GM23338 (cell line): ENCODE measurements around the gene SSMEM1. TPM values are rescaled to one million over a fixed set of nuclear protein-coding genes. Genes with fewer than 3 reads are reported as not detected.

Experiments
- ATAC-seq: fragments of 200-7000 bp; cut with Tn5 transposase; 3 replicates; pipeline ENCODE4 v1.9.1; 2020
- DNase-seq: peaks from one replicate; pipeline ENCODE4 v3.0.0-alpha.2; 2015; ENCODE audit warnings: low spot score
- H2AFZ ChIP-seq: fragments of 200-600 bp; sonication (generic); 2 replicates; pipeline ENCODE4 v1.8.0; 2016; ENCODE audit warnings: antibody characterized with exemption, mild to moderate bottlenecking, moderate library complexity
- H3F3A ChIP-seq: fragments of 200-600 bp; sonication (generic); replicated peaks from 2 replicates; pipeline ENCODE4 v1.8.0; 2017; ENCODE audit warnings: antibody characterized with exemption, mixed run types, low read depth
- H3K27ac ChIP-seq: fragments of 200-600 bp; sonication (generic); 2 replicates; pipeline ENCODE4 v1.6.1; 2016; ENCODE audit warnings: low read depth
- H3K27me3 ChIP-seq: fragments of 200-600 bp; sonication (generic); 2 replicates; pipeline ENCODE4 v1.8.0; 2016; ENCODE audit warnings: mild to moderate bottlenecking, mixed run types, moderate library complexity; ENCODE audit not compliant: insufficient read depth
- H3K36me3 ChIP-seq: fragments of 200-600 bp; sonication (generic); 2 replicates; pipeline ENCODE4 v1.8.0; 2016; ENCODE audit warnings: mild to moderate bottlenecking; ENCODE audit not compliant: insufficient read depth
- H3K4me1 ChIP-seq: fragments of 200-600 bp; sonication (generic); 2 replicates; pipeline ENCODE4 v1.8.0; 2016; ENCODE audit warnings: mild to moderate bottlenecking, moderate library complexity; ENCODE audit not compliant: insufficient read depth
- H3K4me2 ChIP-seq: fragments of 200-600 bp; sonication (generic); 2 replicates; pipeline ENCODE4 v1.7.1; 2017; ENCODE audit warnings: mixed run types
- H3K4me3 ChIP-seq: fragments of 200-600 bp; sonication (generic); 2 replicates; pipeline ENCODE4 v1.6.1; 2016; ENCODE audit warnings: mixed run types
- H3K79me2 ChIP-seq: fragments of 200-600 bp; sonication (generic); replicated peaks from 2 replicates; pipeline ENCODE4 v1.8.0; 2017; ENCODE audit warnings: mild to moderate bottlenecking; ENCODE audit not compliant: insufficient read depth
- H3K9me2 ChIP-seq: fragments of 200-600 bp; sonication (generic); 2 replicates; pipeline ENCODE4 v1.8.0; 2017; ENCODE audit not compliant: insufficient read depth
- H4K20me1 ChIP-seq: fragments of 200-600 bp; sonication (generic); replicated peaks from 2 replicates; pipeline ENCODE4 v1.8.0; 2017; ENCODE audit warnings: mild to moderate bottlenecking; ENCODE audit not compliant: insufficient read depth
- H3K27ac Mint-ChIP-seq: 2 replicates; pipeline ENCODE4 v1.8.0; 2020; ENCODE audit warnings: inconsistent platforms, mild to moderate bottlenecking, moderate library complexity, mixed read lengths
- H3K27me3 Mint-ChIP-seq: 3 replicates; pipeline ENCODE4 v1.8.0; 2022; ENCODE audit warnings: low read depth, mild to moderate bottlenecking, moderate library complexity, mixed read lengths, inconsistent platforms; ENCODE audit not compliant: insufficient read depth, poor library complexity
- H3K36me3 Mint-ChIP-seq: 3 replicates; pipeline ENCODE4 v1.8.0; 2021; ENCODE audit warnings: low read depth, mild to moderate bottlenecking, inconsistent platforms, moderate library complexity, mixed read lengths
- H3K4me1 Mint-ChIP-seq: 3 replicates; pipeline ENCODE4 v1.8.0; 2020; ENCODE audit warnings: mild to moderate bottlenecking, inconsistent platforms, mixed read lengths
- H3K4me3 Mint-ChIP-seq: 3 replicates; pipeline ENCODE4 v1.8.0; 2021; ENCODE audit warnings: moderate library complexity, mild to moderate bottlenecking, inconsistent platforms, mixed read lengths
- H3K9me3 Mint-ChIP-seq: 3 replicates; pipeline ENCODE4 v1.8.0; 2020; ENCODE audit warnings: moderate library complexity, mild to moderate bottlenecking, inconsistent platforms, mixed read lengths
- CREB1 ChIP-seq: fragments of 250-450 bp; sonication (Bioruptor Pico); IDR thresholded peaks from 2 replicates; pipeline ENCODE4 v1.5.0; 2020; ENCODE audit warnings: low read depth, mild to moderate bottlenecking, moderate library complexity
- EZH2 ChIP-seq: fragments of 200-600 bp; sonication (generic); IDR thresholded peaks from one replicate; pipeline ENCODE4 v1.8.0; 2017; ENCODE audit warnings: antibody characterized with exemption, mild to moderate bottlenecking, low read depth; ENCODE audit not compliant: unreplicated experiment
- EZH2phosphoT487 ChIP-seq: fragments of 200-600 bp; sonication (generic); IDR thresholded peaks from one replicate; pipeline ENCODE4 v1.8.1; 2018; ENCODE audit warnings: antibody characterized with exemption; ENCODE audit not compliant: unreplicated experiment
- JUNB ChIP-seq: IDR thresholded peaks from one replicate; pipeline ENCODE4 v1.6.1; 2016; ENCODE audit warnings: antibody characterized with exemption; ENCODE audit not compliant: unreplicated experiment
- NANOG ChIP-seq: IDR thresholded peaks from 2 replicates; pipeline ENCODE4 v1.6.1; 2016; ENCODE audit warnings: antibody characterized with exemption, borderline replicate concordance
- POLR2AphosphoS5 ChIP-seq: IDR thresholded peaks from 2 replicates; pipeline ENCODE4 v1.6.1; 2016; ENCODE audit warnings: antibody characterized with exemption, low read depth
- STAT1 ChIP-seq: IDR thresholded peaks from one replicate; pipeline ENCODE4 v1.6.1; 2016; ENCODE audit warnings: antibody characterized with exemption; ENCODE audit not compliant: unreplicated experiment
- ZNF114 ChIP-seq: fragments of 250-450 bp; sonication (Bioruptor Pico); IDR thresholded peaks from 2 replicates; pipeline ENCODE4 v1.5.0; 2020; ENCODE audit warnings: mild to moderate bottlenecking, moderate library complexity
- ZNF331 ChIP-seq: fragments of 250-450 bp; sonication (Bioruptor Pico); IDR thresholded peaks from 2 replicates; pipeline ENCODE4 v1.5.0; 2020; ENCODE audit warnings: low read depth, mild to moderate bottlenecking, moderate library complexity
- polyA plus RNA-seq: library from polyadenylated mRNA; unstranded; fragments of >200 nt; fragmentation: Nextera tagmentation; extraction: Ambion mirVana; gene quantifications from 2 replicates; pipeline ENCODE4 v1.2.1, GENCODE V29; 2016
- total RNA-seq: library from RNA; depleted of rRNA; stranded (reverse); fragments of >200 nt; shearing (Covaris generic); gene quantifications from 2 replicates; pipeline ENCODE4 v1.2.3, GENCODE V29; 2014
- TF ChIP-seq, protein P1 (sequence below), 2 experiments: fragments of 200-600 bp in 1 of 2; sonication (generic) in 1 of 2; conservative IDR thresholded peaks; 2 replicates each; pipeline versions ENCODE4 v1.5.1 to v1.6.1; 2016 to 2017; ENCODE audit warnings: antibody characterized with exemption in 2 of 2, low read depth in 2 of 2, mild to moderate bottlenecking in 2 of 2, moderate library complexity in 1 of 2
- TF ChIP-seq, protein P2 (sequence below): IDR thresholded peaks from one replicate; pipeline ENCODE4 v1.6.1; 2018; ENCODE audit warnings: antibody characterized with exemption; ENCODE audit not compliant: unreplicated experiment
- TF ChIP-seq, protein P3 (sequence below): fragments of 250-450 bp; sonication (Bioruptor Pico); IDR thresholded peaks from 2 replicates; pipeline ENCODE4 v1.5.0; 2020; ENCODE audit warnings: mild to moderate bottlenecking, moderate library complexity
- TF ChIP-seq, protein P4 (sequence below): IDR thresholded peaks from 2 replicates; pipeline ENCODE4 v1.6.1; 2016; ENCODE audit warnings: antibody characterized with exemption

Gene SSMEM1
- total and polyA plus RNA-seq, 2 experiments from 2014 or later: not detected

DNA sequence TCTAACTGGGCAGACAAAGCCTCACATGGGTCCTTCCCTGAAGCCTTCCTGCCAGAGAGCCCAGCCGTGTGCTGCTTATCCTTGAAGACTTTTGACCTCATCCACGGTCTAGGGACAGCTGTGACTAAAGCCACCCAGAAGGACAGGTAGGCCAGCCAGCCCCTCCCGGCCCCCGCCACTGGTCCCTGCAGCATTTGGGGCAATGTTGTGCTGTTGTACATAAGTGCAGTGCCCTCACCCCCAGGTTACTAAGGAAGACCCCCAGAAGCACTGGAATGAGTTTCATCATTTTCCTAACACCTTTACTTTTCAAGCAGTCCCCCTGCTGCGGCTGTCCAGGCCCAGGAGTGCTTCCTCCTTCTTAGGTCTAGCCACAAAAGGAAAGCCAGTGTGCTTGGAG lies 45.5 kb upstream of the SSMEM1 start:
- Mint-ChIP-seq H3K4me3 (no peak overlapping the region), H3K9me3 (peaks cover 5% of the 10 kb centered on the region; the same call in 1 of the 3 replicates), H3K27me3 (peaks cover 6% of the 10 kb centered on the region), H3K27ac (no peak overlapping the region), H3K36me3 (peaks cover 59% of the 10 kb centered on the region), H3K4me1 (no peaks in the 10 kb centered on the region)
- DNase-seq (no peak), ATAC-seq (no peak)
- no peak overlapping the region for H3K4me3 ChIP-seq
- H3K27me3 ChIP-seq: no peaks in the 10 kb centered on the region
- H3F3A ChIP-seq: 0 out of 2 replicates have a peak, but pooled peaks cover 2% of the 10 kb centered on the region
- no peaks in the 10 kb centered on the region for H3K79me2 ChIP-seq
- no peaks in the 10 kb centered on the region for H4K20me1 ChIP-seq
- no peaks in the 10 kb centered on the region for H3K4me1 ChIP-seq
- H3K9me2 ChIP-seq: no peaks in the 10 kb centered on the region
- H3K4me2 ChIP-seq: no peak overlapping the region
- H3K36me3 ChIP-seq: peaks cover 8% of the 10 kb centered on the region; the same call in 1 of the 2 replicates
- TF ChIP-seq STAT1 (no peak), ZNF331 (CRISPR knock-in tag) (no peak), CREB1 (CRISPR knock-in tag) (no peak), EZH2phosphoT487 (no peak), JUNB (no peak), POLR2AphosphoS5 (no peak), NANOG (no peak), EZH2 (no peak), ZNF114 (CRISPR knock-in tag) (no peak)
- TF ChIP-seq, protein P1, sequence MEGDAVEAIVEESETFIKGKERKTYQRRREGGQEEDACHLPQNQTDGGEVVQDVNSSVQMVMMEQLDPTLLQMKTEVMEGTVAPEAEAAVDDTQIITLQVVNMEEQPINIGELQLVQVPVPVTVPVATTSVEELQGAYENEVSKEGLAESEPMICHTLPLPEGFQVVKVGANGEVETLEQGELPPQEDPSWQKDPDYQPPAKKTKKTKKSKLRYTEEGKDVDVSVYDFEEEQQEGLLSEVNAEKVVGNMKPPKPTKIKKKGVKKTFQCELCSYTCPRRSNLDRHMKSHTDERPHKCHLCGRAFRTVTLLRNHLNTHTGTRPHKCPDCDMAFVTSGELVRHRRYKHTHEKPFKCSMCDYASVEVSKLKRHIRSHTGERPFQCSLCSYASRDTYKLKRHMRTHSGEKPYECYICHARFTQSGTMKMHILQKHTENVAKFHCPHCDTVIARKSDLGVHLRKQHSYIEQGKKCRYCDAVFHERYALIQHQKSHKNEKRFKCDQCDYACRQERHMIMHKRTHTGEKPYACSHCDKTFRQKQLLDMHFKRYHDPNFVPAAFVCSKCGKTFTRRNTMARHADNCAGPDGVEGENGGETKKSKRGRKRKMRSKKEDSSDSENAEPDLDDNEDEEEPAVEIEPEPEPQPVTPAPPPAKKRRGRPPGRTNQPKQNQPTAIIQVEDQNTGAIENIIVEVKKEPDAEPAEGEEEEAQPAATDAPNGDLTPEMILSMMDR (conservative IDR thresholded peaks at IDR 0.05; ENCODE audit: low read depth in 2 of 2): no peak
- TF ChIP-seq, protein P2, sequence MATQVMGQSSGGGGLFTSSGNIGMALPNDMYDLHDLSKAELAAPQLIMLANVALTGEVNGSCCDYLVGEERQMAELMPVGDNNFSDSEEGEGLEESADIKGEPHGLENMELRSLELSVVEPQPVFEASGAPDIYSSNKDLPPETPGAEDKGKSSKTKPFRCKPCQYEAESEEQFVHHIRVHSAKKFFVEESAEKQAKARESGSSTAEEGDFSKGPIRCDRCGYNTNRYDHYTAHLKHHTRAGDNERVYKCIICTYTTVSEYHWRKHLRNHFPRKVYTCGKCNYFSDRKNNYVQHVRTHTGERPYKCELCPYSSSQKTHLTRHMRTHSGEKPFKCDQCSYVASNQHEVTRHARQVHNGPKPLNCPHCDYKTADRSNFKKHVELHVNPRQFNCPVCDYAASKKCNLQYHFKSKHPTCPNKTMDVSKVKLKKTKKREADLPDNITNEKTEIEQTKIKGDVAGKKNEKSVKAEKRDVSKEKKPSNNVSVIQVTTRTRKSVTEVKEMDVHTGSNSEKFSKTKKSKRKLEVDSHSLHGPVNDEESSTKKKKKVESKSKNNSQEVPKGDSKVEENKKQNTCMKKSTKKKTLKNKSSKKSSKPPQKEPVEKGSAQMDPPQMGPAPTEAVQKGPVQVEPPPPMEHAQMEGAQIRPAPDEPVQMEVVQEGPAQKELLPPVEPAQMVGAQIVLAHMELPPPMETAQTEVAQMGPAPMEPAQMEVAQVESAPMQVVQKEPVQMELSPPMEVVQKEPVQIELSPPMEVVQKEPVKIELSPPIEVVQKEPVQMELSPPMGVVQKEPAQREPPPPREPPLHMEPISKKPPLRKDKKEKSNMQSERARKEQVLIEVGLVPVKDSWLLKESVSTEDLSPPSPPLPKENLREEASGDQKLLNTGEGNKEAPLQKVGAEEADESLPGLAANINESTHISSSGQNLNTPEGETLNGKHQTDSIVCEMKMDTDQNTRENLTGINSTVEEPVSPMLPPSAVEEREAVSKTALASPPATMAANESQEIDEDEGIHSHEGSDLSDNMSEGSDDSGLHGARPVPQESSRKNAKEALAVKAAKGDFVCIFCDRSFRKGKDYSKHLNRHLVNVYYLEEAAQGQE: no peak
- TF ChIP-seq, protein P3, sequence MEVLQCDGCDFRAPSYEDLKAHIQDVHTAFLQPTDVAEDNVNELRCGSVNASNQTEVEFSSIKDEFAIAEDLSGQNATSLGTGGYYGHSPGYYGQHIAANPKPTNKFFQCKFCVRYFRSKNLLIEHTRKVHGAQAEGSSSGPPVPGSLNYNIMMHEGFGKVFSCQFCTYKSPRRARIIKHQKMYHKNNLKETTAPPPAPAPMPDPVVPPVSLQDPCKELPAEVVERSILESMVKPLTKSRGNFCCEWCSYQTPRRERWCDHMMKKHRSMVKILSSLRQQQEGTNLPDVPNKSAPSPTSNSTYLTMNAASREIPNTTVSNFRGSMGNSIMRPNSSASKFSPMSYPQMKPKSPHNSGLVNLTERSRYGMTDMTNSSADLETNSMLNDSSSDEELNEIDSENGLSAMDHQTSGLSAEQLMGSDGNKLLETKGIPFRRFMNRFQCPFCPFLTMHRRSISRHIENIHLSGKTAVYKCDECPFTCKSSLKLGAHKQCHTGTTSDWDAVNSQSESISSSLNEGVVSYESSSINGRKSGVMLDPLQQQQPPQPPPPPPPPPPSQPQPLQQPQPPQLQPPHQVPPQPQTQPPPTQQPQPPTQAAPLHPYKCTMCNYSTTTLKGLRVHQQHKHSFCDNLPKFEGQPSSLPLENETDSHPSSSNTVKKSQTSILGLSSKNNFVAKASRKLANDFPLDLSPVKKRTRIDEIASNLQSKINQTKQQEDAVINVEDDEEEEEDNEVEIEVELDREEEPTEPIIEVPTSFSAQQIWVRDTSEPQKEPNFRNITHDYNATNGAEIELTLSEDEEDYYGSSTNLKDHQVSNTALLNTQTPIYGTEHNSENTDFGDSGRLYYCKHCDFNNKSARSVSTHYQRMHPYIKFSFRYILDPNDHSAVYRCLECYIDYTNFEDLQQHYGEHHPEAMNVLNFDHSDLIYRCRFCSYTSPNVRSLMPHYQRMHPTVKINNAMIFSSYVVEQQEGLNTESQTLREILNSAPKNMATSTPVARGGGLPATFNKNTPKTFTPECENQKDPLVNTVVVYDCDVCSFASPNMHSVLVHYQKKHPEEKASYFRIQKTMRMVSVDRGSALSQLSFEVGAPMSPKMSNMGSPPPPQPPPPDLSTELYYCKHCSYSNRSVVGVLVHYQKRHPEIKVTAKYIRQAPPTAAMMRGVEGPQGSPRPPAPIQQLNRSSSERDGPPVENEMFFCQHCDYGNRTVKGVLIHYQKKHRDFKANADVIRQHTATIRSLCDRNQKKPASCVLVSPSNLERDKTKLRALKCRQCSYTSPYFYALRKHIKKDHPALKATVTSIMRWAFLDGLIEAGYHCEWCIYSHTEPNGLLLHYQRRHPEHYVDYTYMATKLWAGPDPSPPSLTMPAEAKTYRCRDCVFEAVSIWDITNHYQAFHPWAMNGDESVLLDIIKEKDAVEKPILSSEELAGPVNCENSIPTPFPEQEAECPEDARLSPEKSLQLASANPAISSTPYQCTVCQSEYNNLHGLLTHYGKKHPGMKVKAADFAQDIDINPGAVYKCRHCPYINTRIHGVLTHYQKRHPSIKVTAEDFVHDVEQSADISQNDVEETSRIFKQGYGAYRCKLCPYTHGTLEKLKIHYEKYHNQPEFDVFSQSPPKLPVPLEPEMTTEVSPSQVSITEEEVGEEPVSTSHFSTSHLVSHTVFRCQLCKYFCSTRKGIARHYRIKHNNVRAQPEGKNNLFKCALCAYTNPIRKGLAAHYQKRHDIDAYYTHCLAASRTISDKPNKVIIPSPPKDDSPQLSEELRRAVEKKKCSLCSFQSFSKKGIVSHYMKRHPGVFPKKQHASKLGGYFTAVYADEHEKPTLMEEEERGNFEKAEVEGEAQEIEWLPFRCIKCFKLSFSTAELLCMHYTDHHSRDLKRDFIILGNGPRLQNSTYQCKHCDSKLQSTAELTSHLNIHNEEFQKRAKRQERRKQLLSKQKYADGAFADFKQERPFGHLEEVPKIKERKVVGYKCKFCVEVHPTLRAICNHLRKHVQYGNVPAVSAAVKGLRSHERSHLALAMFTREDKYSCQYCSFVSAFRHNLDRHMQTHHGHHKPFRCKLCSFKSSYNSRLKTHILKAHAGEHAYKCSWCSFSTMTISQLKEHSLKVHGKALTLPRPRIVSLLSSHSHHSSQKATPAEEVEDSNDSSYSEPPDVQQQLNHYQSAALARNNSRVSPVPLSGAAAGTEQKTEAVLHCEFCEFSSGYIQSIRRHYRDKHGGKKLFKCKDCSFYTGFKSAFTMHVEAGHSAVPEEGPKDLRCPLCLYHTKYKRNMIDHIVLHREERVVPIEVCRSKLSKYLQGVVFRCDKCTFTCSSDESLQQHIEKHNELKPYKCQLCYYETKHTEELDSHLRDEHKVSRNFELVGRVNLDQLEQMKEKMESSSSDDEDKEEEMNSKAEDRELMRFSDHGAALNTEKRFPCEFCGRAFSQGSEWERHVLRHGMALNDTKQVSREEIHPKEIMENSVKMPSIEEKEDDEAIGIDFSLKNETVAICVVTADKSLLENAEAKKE (CRISPR knock-in tag): no peak
- TF ChIP-seq, protein P4, sequence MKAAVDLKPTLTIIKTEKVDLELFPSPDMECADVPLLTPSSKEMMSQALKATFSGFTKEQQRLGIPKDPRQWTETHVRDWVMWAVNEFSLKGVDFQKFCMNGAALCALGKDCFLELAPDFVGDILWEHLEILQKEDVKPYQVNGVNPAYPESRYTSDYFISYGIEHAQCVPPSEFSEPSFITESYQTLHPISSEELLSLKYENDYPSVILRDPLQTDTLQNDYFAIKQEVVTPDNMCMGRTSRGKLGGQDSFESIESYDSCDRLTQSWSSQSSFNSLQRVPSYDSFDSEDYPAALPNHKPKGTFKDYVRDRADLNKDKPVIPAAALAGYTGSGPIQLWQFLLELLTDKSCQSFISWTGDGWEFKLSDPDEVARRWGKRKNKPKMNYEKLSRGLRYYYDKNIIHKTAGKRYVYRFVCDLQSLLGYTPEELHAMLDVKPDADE: no peak
- no peak overlapping the region for H2AFZ ChIP-seq
- no peak overlapping the region for H3K27ac ChIP-seq
